ENCODE data around the gene DDX10.

- TF ChIP-seq POLR2AphosphoS5 (IDR thresholded peaks at IDR 0.05), result no peak
- TF ChIP-seq EZH2 (IDR thresholded peaks at IDR 0.05; ENCODE audit: borderline replicate concordance, insufficient read depth, low read length, poor library complexity, severe bottlenecking), result no peak
- no peak for TF ChIP-seq EP300 (conservative IDR thresholded peaks at IDR 0.05; ENCODE audit: poor library complexity, severe bottlenecking)
- TF ChIP-seq CTCF (IDR thresholded peaks at IDR 0.05; ENCODE audit: poor library complexity, severe bottlenecking), result no peak
- TF ChIP-seq MXI1 (conservative IDR thresholded peaks at IDR 0.05; ENCODE audit: poor library complexity, severe bottlenecking), result no peak
- TF ChIP-seq, protein P1, sequence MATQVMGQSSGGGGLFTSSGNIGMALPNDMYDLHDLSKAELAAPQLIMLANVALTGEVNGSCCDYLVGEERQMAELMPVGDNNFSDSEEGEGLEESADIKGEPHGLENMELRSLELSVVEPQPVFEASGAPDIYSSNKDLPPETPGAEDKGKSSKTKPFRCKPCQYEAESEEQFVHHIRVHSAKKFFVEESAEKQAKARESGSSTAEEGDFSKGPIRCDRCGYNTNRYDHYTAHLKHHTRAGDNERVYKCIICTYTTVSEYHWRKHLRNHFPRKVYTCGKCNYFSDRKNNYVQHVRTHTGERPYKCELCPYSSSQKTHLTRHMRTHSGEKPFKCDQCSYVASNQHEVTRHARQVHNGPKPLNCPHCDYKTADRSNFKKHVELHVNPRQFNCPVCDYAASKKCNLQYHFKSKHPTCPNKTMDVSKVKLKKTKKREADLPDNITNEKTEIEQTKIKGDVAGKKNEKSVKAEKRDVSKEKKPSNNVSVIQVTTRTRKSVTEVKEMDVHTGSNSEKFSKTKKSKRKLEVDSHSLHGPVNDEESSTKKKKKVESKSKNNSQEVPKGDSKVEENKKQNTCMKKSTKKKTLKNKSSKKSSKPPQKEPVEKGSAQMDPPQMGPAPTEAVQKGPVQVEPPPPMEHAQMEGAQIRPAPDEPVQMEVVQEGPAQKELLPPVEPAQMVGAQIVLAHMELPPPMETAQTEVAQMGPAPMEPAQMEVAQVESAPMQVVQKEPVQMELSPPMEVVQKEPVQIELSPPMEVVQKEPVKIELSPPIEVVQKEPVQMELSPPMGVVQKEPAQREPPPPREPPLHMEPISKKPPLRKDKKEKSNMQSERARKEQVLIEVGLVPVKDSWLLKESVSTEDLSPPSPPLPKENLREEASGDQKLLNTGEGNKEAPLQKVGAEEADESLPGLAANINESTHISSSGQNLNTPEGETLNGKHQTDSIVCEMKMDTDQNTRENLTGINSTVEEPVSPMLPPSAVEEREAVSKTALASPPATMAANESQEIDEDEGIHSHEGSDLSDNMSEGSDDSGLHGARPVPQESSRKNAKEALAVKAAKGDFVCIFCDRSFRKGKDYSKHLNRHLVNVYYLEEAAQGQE (IDR thresholded peaks at IDR 0.05; ENCODE audit: borderline replicate concordance), result no peak
- TF ChIP-seq SMC3 (conservative IDR thresholded peaks at IDR 0.05; ENCODE audit: poor library complexity), result no peak
These were observed 321.0 kb downstream of the DDX10 start for GRCh38 chr11:108985945-108986279.
